NCI-H2171 treated with DMSO at 0.1 percent for 48 hours (cell line): ENCODE results near the gene RAB40C.
"Not testable (repeated sequence)": the region's sequence is repeated elsewhere in the genome, so short reads cannot be mapped to it uniquely, and the experiment has no call there.

ENCODE experiments used
- DNase-seq: peaks from one replicate; lab custom pipeline; 2025; lab: John Stamatoyannopoulos, UW

RAB40C gene

GRCh38 chr16:590815-591200, 942 bp downstream of the RAB40C start:
- no peak for DNase-seq

GRCh38 chr16:591231-591630, 1.4 kb downstream of the RAB40C start:
- no peak for DNase-seq

- no peak for DNase-seq
These were observed 2.1 kb downstream of the RAB40C start for GRCh38 chr16:591892-592517.

- peak; percentile 86 for DNase-seq
These were observed 2.8 kb downstream of the RAB40C start for GRCh38 chr16:592518-593306.

- DNase-seq: peak; percentile 56
These were observed 3.5 kb downstream of the RAB40C start for GRCh38 chr16:593406-593805.

- DNase-seq: no peak
These were observed 3.9 kb downstream of the RAB40C start for GRCh38 chr16:593807-594206.

GRCh38 chr16:595094-595528, 5.2 kb downstream of the RAB40C start:
- DNase-seq: no peak

GRCh38 chr16:595942-596735, 6.3 kb downstream of the RAB40C start:
- DNase-seq: no peak

GRCh38 chr16:596736-597060, 6.8 kb downstream of the RAB40C start:
- DNase-seq: no peak

GRCh38 chr16:597655-598054, 7.8 kb downstream of the RAB40C start:
- not testable (repeated sequence) for DNase-seq

- DNase-seq: no peak
These were observed 9.2 kb downstream of the RAB40C start for GRCh38 chr16:598823-599739.

GRCh38 chr16:600781-601180, 10.9 kb downstream of the RAB40C start:
- peak; percentile 50 for DNase-seq

- DNase-seq: no peak
These were observed 14.1 kb downstream of the RAB40C start for GRCh38 chr16:603933-604332.

GRCh38 chr16:606656-607307, 16.9 kb downstream of the RAB40C start:
- DNase-seq: no peak

GRCh38 chr16:608019-608418, 18.2 kb downstream of the RAB40C start:
- DNase-seq: no peak

GRCh38 chr16:609316-609715, 19.4 kb downstream of the RAB40C start:
- no peak for DNase-seq

- no peak for DNase-seq
These were observed 20.1 kb downstream of the RAB40C start for GRCh38 chr16:609984-610383.

GRCh38 chr16:610513-611381, 20.9 kb downstream of the RAB40C start:
- no peak for DNase-seq

- DNase-seq: no peak
These were observed 25.3 kb downstream of the RAB40C start for GRCh38 chr16:615122-615521.
